ENCODE measurements around the gene ACAP2.
"Not testable (repeated sequence)": the region's sequence is repeated elsewhere in the genome, so short reads cannot be mapped to it uniquely, and the experiment has no call there.

DNA sequence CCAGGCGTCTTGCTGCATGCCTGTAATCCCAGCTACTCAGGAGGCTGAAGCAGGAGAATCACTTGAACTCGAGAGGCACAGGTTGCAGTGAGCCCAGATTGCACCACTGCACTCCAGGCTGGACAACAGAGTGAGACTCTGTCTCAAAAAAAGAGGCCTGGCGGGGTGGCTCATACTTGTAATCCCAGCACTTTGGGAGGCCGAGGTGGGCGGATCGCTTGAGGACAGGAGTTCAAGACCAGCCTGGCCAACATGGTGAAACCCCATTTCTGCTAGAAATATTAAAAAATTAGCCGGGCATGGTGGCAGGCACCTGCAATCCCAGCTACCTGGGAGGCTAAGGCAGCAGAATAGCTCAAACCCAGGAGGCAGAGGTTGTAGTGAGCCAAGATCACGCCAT, 32.3 kb upstream of the ACAP2 start:
- TF ChIP-seq, protein P1, sequence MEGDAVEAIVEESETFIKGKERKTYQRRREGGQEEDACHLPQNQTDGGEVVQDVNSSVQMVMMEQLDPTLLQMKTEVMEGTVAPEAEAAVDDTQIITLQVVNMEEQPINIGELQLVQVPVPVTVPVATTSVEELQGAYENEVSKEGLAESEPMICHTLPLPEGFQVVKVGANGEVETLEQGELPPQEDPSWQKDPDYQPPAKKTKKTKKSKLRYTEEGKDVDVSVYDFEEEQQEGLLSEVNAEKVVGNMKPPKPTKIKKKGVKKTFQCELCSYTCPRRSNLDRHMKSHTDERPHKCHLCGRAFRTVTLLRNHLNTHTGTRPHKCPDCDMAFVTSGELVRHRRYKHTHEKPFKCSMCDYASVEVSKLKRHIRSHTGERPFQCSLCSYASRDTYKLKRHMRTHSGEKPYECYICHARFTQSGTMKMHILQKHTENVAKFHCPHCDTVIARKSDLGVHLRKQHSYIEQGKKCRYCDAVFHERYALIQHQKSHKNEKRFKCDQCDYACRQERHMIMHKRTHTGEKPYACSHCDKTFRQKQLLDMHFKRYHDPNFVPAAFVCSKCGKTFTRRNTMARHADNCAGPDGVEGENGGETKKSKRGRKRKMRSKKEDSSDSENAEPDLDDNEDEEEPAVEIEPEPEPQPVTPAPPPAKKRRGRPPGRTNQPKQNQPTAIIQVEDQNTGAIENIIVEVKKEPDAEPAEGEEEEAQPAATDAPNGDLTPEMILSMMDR (conservative IDR thresholded peaks at IDR 0.05): not testable (repeated sequence)
- not testable (repeated sequence) for TF ChIP-seq ZFX (IDR thresholded peaks at IDR 0.05)
